Keratinocyte (primary cell): Measurements from ENCODE around the gene MDM4.
"Not testable (repeated sequence)": the region's sequence is repeated elsewhere in the genome, so short reads cannot be mapped to it uniquely, and the experiment has no call there.

Experiments
- EZH2 ChIP-seq: IDR thresholded peaks from one replicate; pipeline ENCODE4 v1.6.1; 2012; ENCODE audit warnings: inconsistent platforms, mild to moderate bottlenecking, low read length, moderate library complexity
- TF ChIP-seq, protein P1 (sequence below), 3 experiments: IDR thresholded peaks in 1 of 3; conservative IDR thresholded peaks in 1 of 3; optimal IDR thresholded peaks in 1 of 3; 2 replicates in 2 of 3; 3 replicates in 1 of 3; pipeline versions ENCODE3 to v1.5.1; 2011; ENCODE audit warnings: low read length in 3 of 3, mild to moderate bottlenecking in 3 of 3, moderate library complexity in 2 of 3, control low read depth in 1 of 3, inconsistent platforms in 1 of 3; ENCODE audit not compliant: insufficient read depth in 2 of 3; ENCODE audit errors: extremely low read depth in 1 of 3

DNA sequence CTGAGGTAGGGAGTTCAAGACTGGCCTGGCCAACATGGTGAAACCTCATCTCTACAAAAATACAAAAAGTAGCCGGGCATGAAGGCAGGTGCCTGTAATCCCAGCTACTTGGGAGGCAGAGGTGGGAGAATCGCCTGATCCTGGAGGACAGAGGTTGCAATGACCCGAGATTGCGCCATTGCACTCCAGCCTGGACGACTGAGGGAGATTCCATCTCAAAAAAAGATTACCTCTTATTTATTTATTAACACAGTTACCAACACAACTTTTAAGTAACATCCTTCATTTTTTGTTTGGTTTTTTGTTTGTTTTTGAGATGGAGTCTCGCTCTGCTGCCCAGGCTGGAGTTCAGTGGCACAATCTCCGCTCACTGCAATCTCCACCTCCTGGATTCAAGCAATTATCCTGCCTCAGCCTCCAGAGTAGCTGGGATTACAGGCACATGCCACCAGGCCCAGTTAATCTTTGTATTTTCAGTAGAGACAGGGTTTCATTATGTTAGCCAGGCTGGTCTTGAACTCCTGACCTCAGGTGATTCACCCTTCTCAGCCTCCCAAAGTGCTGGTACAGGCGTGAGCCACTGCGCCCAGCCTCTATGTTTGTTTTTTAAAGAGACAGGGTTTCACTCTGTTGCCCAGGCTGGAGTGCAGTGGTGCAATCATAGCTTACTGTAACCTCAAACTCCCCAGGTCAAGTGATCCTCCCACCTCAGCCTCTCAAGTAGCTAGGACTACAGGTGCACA lies 29.5 kb upstream of the MDM4 start:
- TF ChIP-seq, protein P1, sequence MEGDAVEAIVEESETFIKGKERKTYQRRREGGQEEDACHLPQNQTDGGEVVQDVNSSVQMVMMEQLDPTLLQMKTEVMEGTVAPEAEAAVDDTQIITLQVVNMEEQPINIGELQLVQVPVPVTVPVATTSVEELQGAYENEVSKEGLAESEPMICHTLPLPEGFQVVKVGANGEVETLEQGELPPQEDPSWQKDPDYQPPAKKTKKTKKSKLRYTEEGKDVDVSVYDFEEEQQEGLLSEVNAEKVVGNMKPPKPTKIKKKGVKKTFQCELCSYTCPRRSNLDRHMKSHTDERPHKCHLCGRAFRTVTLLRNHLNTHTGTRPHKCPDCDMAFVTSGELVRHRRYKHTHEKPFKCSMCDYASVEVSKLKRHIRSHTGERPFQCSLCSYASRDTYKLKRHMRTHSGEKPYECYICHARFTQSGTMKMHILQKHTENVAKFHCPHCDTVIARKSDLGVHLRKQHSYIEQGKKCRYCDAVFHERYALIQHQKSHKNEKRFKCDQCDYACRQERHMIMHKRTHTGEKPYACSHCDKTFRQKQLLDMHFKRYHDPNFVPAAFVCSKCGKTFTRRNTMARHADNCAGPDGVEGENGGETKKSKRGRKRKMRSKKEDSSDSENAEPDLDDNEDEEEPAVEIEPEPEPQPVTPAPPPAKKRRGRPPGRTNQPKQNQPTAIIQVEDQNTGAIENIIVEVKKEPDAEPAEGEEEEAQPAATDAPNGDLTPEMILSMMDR (optimal IDR thresholded peaks at IDR 0.05 in 1 of 3, IDR thresholded peaks at IDR 0.05 in 1 of 3, conservative IDR thresholded peaks at IDR 0.05 in 1 of 3; ENCODE audit: extremely low read depth in 1 of 3, insufficient read depth in 2 of 3, low read length in 3 of 3) = not testable (repeated sequence)
- not testable (repeated sequence) for TF ChIP-seq EZH2
